IPS-NIHi11 (cell line): ENCODE data around the gene EXOC4.

Experiments
- DNase-seq: peaks from one replicate; pipeline ENCODE4 v3.0.0; 2012; ENCODE audit warnings: mixed read lengths, low spot score

Gene EXOC4

DNA sequence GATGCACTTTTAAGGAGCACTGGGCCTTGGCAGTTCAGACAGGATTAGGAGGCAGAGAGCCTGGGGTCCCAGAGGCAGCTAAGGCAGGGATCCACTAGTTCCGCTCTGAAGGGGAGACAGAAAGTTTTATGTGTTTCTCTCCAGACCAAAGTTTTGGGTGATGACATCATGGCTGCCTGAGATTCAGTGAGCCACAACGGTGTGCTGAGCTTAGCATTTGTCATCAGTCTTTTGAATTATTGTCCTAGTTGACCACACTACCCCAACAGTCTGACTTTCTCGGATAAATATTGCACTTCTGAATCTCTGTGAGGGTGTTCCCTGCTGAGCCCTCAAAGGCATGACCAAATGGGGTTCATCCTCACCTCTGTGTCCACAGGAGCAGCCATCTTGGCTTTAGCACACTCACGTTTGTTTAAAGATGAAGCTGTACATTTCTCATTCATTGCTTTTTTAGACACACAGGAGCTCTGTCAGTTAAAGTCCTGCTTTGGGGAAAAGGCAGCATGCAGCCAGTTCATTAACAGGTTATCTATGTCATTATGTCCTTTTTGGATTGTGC is 576.5 kb downstream of the EXOC4 start:
- DNase-seq, result peak; percentile 23

DNA sequence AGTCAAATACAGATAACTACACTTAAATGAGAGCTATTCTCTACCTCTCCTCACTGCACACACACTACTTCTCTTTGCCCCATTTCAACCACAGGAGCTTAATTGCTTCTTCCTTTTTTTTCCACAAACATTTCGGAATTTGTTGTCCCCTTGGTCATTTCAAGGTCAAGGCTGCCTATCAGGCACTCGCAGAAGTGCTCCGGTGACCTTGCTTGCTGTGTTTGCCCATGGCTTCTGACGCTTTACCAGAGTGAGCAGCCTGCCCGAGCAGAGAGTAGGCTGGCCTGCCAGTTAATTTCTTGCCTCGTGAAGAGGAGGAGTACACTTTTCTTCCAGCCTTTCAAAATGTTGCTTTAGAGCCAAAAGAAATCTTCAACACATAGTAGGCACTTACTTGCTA is 577.2 kb downstream of the EXOC4 start:
- no peak for DNase-seq

DNA sequence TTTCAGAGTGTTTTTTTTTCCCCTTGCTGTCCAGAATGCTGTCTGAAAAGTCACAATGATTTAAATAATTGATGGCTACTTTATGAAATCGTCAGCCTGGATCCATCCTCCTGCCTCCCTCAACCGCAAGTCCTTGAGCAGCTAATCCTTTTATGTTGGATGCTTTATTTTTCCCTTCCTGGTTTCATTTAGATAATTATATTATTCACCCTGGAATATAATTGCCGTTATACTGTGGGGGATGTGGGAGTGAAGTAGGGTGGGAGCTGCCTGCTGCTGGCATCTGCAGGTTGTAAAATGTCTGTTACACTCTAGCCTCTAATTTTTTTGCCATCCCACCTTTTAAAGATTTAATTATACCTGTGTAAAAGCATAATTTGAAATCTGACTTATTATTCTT is 583.8 kb downstream of the EXOC4 start:
- DNase-seq, result no peak

DNA sequence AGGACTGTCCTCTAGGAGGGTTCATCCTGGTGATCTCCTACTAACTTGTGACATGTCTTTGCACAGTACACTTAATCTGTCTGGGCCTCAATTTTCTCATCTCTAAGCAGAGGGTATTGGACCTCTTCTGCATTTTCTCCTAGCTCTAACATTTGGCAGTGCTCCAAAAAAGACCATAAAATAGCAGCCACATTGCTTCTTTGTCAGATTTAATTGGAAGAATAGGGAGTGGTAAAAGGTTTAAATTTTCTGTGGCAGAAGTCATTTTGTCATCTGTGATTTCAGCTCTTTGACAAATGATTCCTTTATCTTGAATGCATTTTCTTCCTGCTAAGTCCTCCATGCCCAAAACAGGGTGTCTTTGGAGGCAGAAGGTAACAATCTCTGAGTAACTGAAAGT is 584.3 kb downstream of the EXOC4 start:
- no peak for DNase-seq

DNA sequence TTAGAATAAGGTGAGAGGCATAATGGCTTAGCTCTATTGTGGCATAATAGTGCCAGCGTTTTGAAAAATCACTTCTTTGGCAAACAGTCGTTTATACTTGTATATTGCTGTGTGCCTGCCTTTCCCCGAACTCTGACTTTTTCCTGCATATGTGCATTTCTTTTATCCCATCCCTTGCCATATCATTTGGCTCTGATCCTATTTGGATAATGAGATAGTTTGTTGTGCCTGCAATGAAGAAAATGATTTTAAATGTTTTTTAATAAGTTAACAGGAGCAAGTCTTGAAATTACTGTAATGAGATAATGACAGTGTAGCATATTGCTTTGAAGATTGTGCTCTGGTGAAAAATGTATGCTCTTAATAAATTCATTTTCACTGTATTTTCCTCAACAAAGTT is 586.2 kb downstream of the EXOC4 start:
- DNase-seq, result no peak

DNA sequence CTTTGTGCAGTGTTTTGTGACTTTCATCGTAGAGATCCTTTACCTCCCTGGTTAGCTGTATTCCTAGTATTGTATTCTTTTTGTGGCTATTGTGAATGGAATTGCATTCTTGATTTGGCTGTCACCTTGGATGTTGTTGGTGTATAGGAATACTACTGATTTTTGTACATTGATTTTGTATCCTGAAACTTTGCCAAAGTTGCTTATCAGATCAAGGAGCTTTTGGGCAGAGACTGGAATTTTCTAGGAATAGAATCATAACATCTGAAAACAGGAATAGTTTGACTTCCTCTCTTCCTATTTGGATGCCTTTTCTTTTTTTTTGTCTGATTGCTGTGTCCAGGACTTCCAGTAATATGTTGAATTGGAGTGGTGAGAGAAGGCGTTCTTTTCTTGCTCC is 590.5 kb downstream of the EXOC4 start:
- no peak for DNase-seq

DNA sequence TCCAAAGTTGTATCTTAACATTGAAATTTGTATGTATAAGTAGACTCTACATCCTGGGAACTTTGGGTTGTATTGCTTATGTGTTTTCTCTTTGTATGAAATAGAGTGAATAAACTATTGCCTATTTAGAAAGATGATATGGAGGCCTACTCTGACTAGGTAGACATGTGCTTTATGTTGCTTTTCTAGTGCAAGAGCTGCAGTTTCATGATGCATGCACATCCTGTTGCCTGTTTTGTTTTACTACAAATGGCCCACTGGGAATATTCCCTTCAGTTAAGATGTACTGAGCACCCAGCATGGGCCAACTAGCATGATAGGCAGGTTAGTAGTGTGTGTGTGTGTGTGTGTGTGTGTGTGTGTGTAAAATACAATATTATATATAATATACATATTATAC is 592.1 kb downstream of the EXOC4 start:
- DNase-seq, result no peak

DNA sequence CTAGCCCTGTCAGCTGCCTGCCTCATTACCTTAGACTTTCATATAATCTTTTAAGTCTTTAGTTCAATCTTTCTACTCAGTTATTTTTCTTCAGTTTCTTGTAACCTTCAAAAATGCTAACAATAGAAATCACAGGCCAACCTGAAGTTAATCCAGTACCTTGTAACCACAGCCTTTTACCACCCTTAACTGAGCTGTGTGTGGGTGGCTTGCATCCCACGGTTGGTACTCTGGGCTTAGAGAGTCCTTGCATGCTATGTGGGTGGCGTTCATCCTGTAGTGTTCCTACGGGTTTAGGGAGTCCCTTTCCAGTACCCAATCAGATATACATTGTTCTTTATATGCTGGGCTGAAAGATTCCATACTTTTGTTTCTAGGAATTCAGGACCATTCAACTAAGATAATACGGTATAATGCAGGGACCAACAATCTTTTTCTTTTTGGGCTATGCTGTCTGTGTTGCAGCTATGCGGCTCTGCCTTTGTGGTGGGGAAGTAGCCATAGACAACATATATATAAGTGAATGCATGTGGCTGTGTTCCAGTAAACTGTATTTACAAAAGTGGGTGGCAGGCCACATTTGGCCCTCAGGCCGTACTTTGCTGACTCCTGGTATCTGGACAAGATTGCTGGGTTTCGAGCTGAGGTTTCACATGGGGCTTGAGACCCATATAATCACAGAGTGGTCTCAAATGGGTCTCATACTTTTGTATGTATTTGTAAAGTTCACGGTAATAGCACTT is 593.5 kb downstream of the EXOC4 start:
- no peak for DNase-seq

DNA sequence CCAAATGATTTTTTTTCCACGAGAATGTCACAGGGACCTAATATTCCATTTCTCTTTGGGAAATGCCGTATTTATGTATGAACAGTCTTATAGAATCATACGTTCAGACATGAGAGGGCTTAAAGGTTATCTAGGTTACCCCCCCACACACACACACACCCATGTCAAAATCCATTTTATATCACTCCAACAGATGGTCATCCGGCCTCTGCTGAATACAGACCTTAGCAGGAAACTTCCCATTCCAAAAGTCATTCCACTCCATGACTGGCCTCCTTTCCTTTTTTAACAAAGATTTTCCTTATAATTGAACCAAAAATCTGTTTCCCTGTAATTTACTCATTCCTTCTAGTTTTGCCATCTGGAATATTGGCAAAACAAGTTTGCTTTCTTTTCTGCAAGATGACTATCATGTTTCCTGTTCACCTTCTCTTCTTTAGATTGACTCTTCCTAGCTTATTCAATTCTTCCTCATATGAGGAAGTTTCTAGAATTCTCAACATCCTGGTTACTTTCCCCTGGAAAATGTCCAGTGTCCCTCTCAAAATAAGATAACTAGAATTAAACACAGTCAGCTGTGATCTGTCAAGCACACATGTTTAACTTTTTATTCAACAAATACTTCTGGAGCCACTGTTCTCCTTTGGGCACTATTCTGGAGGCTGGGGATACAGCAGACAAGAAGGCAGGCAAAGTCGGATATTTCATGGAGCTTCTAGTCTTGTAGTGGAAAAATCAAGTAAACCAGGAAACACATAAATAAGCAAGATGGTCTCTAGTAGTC is 597.8 kb downstream of the EXOC4 start:
- DNase-seq, result no peak

DNA sequence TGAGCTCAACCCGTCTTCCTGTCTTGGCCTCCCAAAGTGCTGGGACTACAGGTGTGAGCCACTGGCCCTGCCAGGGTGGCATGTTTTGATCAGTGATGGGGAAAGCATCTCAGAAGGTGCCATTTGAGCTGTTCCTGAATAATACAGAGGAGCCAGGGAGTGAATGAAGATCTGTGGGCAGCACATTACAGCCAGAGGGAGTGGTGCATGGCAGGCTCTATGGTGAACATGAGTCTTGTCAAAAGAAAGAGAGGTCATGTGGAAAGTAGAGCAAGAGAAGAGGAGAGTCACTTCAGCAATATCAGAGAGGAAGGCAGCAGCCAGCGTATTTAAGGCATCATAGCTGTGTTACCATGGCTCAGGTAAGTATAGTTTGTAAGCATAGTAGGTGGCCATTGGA is 598.5 kb downstream of the EXOC4 start:
- no peak for DNase-seq

DNA sequence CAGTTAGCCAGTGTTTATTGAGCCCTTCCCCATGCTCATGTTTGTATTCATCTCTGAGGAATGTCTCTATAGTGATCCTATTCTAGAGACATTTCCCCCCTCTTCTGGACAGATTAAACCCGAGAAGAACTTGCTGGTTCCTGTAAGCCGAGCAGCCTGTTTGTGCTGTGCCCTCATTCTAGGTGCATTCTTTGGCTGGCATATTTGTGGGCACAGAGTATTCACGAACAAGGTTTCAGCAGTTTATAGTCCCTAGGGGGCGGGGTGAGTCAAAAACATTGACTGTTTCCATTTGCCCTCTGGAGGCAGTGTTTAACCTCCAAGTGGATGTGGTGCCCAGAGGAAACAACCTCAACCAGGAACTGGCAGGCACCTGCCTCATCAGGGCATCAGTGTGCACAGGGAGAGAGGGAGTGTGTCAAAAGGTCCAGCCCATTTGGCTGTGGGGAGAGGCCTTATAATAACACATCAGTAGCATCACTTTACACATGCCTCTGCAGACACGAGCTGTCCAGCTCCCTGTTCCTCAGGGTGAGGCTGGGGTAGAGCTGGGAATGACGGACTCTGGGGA is 600.9 kb downstream of the EXOC4 start:
- peak; percentile 57 for DNase-seq

DNA sequence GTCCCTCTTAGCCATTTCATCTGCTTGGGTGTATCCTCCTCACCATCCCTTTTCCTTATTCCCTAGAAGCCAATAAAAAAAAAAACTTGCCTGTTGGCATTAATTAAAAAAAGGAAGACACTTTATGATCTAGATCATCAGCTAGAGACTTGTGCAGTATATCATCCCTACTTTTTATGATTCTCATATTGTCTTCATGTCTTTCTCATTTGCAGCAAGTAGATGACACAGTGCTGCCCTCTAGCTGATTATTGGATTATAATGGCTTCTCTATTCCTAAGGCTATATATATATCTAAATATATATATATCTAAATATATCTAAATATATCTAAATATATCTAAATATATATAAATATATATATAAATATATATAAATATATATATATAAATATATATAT is 601.9 kb downstream of the EXOC4 start:
- DNase-seq, result no peak

DNA sequence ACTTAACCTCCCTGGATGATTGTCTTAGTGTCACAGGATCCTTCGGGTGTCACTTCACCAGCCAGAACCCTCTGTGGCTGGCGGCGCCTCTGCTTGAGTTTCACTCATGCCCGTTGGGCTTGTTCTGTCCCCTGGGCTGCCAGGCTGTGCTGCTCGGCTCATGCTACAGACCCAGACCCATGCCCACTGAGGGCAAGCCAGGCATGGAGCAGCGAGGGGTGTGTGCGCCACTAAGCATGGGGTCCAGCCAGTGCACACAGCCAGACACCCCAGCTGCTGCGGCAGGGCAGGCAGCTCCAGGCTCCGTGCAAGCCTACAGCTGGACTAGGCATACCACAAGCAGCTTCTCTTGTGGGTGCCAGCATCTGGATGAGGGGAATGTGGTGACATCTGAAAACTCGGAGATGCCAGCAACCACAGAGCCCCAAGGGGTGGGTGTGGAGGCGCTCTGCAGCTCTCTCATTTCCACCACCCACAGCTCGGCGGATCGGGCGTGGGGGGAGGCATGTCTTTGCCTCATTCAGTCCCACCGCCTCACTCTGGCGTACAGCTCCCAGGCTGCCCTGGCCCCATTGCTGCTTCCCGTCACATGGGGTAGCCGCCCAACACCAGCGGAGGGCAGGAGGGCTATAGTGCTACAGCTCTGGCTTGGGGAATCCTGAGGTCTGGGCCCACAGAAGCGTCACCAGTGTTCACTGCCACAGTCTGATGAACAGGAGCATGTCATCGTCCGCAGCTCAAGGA is 604.7 kb downstream of the EXOC4 start:
- DNase-seq, result no peak

DNA sequence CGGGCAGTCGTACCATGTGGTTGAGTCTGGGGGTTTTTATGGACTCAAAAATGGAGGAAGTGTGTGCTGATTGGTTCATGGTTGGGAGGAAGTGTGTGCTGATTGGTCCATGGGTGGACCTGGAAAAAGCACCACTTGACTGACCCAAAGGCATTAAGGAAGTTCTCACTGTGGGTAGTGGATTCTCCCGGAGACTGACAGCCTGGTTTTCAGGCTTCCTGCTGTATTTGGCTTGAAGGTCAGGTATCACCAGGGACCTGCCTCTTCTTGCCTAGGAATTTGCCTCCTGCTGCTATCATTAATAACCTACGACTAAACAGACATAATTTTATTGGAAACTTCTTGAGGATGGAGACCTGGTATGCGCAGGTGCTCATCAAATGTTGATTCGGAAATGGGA is 605.4 kb downstream of the EXOC4 start:
- no peak for DNase-seq

DNA sequence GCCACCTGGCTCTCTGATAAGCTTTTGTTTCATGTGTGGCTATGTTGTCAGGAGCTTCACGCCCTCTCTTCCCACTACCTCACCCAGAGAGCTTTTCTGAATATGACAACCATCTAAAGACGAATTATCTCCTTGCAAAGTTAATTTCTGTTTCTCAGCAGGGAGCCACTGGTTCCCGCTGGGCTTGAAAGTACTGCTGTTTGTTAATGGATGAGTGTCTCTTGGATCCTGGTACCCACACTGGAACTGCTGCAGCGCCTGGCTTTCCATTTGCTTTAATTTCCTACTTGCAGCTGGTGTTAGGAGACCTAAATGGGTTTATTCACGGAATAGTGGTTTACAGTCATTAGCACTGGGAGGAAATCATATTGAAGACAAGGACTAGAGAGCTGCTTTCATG is 606.4 kb downstream of the EXOC4 start:
- DNase-seq, result peak; percentile 18

DNA sequence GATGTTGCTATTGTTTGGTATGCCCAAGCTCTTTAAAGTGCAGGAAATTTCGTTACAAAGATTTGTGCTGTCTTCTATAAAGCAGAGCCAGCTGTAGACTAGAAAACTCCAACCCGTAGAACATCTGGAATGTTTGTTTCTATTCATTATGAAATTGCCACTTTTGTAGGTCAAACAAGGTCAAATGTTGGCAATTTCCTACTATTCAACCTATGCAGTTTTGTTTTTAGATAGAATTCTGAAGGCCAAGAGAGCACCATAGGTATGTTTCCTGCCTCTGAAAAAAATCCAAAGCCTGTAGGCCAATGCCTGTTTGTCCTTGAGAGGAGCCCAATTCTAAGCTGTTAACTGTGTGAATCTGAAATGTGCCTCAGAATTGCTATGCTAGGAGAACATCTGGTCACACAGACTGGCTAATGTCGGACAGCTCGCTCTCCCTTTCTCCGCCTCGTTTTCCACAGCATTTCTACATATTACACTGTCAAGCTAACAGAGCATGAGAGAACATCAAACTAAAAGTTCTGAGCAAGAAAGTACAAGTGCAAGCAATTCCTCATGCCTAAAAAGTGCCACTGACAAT is 607.1 kb downstream of the EXOC4 start:
- DNase-seq, result no peak

DNA sequence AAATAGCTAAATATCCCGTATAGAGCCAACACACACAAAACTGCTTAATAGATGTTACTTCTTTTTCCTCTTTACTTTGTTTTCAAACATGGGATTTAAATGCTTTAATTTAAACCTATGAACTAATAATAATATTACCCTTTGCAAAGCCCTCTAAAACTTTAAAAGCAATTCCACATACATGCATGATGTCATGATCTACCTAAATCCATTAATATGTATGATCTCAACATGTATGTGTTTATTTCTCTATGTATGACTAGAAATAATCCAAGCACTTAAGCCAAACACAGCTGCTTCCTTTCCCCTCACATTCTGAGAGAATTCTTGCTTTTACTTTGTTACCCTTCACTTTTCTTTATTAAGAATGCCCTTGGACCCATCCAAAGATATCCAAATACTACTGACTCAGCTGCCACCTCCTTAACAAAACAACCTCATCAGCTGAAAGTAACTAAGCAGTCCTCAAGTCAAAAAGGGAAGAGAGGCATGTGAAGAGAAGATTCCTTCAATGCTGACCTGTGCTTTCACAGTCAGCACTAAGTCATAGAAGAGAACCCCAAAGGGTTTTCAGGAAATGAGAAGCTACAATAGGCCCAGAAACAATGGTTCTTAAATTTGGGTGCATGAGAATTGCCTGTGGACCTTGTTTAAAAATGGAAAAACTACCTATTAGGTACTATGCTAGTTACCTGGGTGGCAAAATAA is 607.9 kb downstream of the EXOC4 start:
- no peak for DNase-seq

DNA sequence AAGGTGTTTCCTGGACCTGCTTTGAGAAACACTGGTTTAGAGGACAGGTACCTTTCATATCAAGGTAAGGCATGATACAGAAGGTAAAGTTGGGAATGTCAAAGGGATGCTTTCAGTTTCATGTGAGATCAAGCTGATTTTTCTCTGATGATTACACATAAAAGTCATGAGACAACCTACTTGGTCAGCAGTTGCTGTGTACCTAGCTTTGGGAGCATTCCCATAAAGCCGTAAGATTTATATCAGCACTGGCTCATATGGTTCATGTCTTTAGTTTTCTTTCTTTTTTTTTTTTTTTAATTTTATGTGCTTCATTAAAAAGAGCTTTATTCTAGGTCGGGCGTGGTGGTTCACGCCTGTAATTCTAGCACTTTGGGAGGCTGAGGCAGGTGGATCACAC is 609.0 kb downstream of the EXOC4 start:
- no peak for DNase-seq

DNA sequence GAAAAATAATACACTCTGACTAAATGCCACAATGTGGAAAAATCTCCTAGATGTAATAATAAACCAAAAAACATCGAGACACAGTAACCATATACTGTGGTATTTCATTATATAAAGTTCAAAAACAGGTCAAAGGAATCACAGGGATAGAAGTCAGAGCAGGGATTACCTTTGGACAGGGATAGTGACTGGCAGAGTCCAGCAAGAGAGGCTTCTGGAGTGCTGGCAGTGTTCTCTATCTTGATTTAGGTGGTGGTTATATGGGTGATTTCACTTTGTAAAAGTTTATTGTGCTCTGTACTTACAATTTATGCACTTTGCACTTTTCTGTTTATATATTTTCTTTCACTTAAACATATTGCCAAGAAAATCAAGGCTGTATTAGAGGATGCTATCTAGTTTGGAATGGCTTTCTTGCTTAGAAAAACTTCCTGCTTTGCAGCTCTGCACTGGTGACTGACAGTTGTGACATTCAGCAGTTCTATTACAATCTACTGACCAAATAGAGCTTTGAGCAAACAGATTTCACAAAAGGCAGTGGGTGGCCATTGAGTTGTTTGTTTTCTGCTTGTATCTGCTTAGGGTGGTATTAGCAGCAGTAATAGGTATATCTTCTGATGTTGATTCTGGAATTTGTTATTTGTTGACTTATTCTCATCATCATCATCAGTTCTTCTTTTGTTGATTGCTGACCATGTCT is 610.6 kb downstream of the EXOC4 start:
- no peak for DNase-seq

DNA sequence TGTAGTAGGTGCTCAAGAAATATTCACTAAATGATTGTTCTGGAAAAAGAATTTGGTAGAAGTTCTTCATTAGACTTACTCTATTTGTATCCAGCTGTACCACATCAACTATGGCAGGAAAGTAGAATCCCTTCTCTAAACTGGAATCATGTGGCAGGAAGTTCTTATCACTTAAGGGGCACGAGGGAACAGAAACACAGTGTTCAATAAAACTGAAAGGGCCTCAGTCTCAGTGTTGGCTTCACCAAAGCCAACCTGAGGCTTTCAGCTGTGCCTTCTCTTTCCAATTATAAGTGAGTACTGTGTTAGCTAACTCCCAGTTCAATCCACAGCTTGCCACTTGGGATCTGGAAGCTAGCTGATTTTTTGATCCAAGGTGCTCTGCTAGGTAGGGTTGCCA is 616.7 kb downstream of the EXOC4 start:
- DNase-seq, result no peak

DNA sequence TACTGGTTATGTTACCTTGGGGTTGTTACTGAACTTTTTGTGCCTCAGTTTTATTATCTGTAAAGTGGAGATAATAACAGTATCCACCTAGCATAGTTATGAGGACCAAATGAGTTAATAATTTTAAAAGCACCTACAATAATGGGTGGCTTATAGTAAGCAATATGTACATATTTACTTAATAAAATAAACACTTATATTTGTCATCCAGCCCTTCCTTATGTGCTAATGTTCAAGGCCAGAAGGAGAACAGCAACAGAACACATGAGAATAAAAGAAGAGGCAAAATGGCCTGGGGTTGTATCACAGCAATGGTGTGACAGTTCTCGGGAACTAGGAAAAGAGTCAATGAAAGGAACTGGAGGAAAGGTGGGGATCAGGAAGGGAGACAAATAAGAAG is 618.9 kb downstream of the EXOC4 start:
- no peak for DNase-seq
